ENCODE measurements around the gene DGKI. TPM values are rescaled to one million over a fixed set of nuclear protein-coding genes. Genes with fewer than 3 reads are reported as not detected.
"Not testable (repeated sequence)": the region's sequence is repeated elsewhere in the genome, so short reads cannot be mapped to it uniquely, and the experiment has no call there.

The DGKI gene
- polyA plus RNA-seq, 4 donors, result 0.35 to 0.54 TPM; not detected in 2

DNA sequence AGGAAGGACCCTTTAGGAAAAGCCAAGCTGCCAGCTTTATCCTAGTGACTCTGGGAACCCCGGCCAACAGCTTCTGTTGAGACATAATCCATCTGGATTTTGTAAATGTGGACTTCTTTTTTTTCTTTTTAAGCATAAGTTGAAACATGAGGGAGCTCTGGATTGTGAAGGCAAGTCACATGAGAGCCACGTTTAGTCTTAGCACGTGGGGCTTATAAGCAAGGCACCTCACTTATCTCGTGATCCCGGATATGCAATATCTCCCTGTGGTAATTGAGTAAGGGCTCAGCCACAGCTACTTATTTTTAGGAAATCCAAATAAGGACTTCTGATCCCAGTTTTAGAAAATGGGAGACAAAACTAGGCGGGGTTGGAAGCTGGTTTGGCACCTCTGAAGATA lies 392.0 kb downstream of the DGKI start:
- peak overlapping the region in 1 of 3 donors; percentile 34 for H3K27ac ChIP-seq (ENCODE audit: low read depth in 1 of 3, low read length in 2 of 3)
- FAIRE-seq, result no peak
- no peaks in the 10 kb centered on the region for H3K4me1 ChIP-seq (ENCODE audit: control insufficient read depth in 3 of 3, insufficient read depth in 2 of 3, low read depth in 1 of 3, low read length in 2 of 3)

DNA sequence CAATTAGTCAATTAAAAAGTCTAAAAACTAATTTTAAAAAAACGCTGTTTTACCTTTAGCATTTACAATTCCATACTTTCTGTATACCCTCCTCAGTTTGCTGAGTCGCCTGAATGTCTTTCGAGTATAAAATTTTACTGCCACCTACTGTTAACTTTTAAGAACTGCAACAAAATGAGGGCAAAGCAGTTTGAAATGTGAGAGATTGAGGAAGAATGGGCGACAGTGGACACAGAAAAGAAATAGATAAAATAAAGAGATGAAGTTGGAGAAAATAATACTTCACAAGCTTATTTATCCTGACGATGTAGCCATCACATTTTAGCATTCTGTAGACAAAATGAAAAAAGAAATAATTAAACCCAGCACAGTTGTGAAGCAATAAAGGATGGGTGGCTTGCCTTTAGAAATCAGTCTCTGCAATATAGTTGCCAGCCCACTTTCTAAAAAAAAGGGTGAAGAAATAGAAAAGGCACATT lies 392.5 kb downstream of the DGKI start:
- H3K4me1 ChIP-seq (ENCODE audit: control insufficient read depth in 3 of 3, insufficient read depth in 2 of 3, low read depth in 1 of 3, low read length in 2 of 3), result no peaks in the 10 kb centered on the region
- DNase-seq, result peak; percentile 25 to 42
- no peaks in the 10 kb centered on the region for H3K36me3 ChIP-seq (ENCODE audit: control insufficient read depth in 3 of 3, insufficient read depth in 2 of 3, low read depth in 1 of 3, low read length in 3 of 3)
- H3K4me3 ChIP-seq (ENCODE audit: low read depth in 1 of 3, low read length in 3 of 3), result no peak overlapping the region
- 2 to 4% (median 3%) methylated on average over 5 of the region's 5 CpGs for WGBS, 3 donors
- no peaks in the 10 kb centered on the region for H3K27me3 ChIP-seq (ENCODE audit: control insufficient read depth in 3 of 3, insufficient read depth in 3 of 3, low read length in 3 of 3)
- peak overlapping the region in 1 of 3 donors; percentile 34 for H3K27ac ChIP-seq (ENCODE audit: low read depth in 1 of 3, low read length in 2 of 3)
- FAIRE-seq, result no peak
- H3K9me3 ChIP-seq (ENCODE audit: control insufficient read depth in 2 of 2, insufficient read depth in 1 of 2, low read depth in 1 of 2, low read length in 1 of 2), result no peaks in the 10 kb centered on the region

More for the DNA sequence above, 392.0 kb downstream of the DGKI start:
- peak in 1 of 2 donors; percentile 4 for DNase-seq
- 20 to 37% (median 33%) methylated on average over 6 of the region's 6 CpGs for WGBS, 3 donors
- Histone ChIP-seq H3K27me3 (ENCODE audit: control insufficient read depth in 3 of 3, insufficient read depth in 3 of 3, low read length in 3 of 3) (no peaks in the 10 kb centered on the region), H3K4me3 (ENCODE audit: low read depth in 1 of 3, low read length in 3 of 3) (no peak overlapping the region), H3K36me3 (ENCODE audit: control insufficient read depth in 3 of 3, insufficient read depth in 2 of 3, low read depth in 1 of 3, low read length in 3 of 3) (no peaks in the 10 kb centered on the region), H3K9me3 (ENCODE audit: control insufficient read depth in 2 of 2, insufficient read depth in 1 of 2, low read depth in 1 of 2, low read length in 1 of 2) (no peaks in the 10 kb centered on the region)

DNA sequence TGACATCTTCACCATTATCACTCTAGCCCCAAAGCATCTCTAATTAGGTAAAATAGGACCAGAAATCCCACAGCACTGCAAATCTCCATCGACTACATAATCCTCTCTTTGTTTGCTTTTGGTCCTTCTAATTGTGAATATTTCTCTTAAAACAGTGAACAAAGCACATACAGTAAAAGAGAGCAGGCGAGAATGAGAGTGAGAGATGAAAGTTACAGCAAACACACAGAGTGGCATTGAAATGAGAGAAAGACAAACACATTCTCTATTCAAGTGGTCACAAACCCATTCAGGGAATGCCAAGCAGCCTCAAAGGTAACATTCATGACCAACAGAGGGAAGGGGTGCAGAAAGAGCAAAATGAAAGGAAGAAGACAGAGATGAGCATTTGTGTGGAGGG lies 393.4 kb downstream of the DGKI start:
- Histone ChIP-seq H3K27ac (ENCODE audit: low read depth in 1 of 3, low read length in 2 of 3) (no peak overlapping the region), H3K4me1 (ENCODE audit: control insufficient read depth in 3 of 3, insufficient read depth in 2 of 3, low read depth in 1 of 3, low read length in 2 of 3) (no peaks in the 10 kb centered on the region), H3K36me3 (ENCODE audit: control insufficient read depth in 3 of 3, insufficient read depth in 2 of 3, low read depth in 1 of 3, low read length in 3 of 3) (no peaks in the 10 kb centered on the region), H3K4me3 (ENCODE audit: low read depth in 1 of 3, low read length in 3 of 3) (no peak overlapping the region), H3K9me3 (ENCODE audit: control insufficient read depth in 2 of 2, insufficient read depth in 1 of 2, low read depth in 1 of 2, low read length in 1 of 2) (no peaks in the 10 kb centered on the region), H3K27me3 (ENCODE audit: control insufficient read depth in 3 of 3, insufficient read depth in 3 of 3, low read length in 3 of 3) (no peaks in the 10 kb centered on the region)
- DNase-seq (no peak), FAIRE-seq (no peak)
- 43 to 69% (median 44%) methylated on average over 2 of the region's 2 CpGs for WGBS, 3 donors

DNA sequence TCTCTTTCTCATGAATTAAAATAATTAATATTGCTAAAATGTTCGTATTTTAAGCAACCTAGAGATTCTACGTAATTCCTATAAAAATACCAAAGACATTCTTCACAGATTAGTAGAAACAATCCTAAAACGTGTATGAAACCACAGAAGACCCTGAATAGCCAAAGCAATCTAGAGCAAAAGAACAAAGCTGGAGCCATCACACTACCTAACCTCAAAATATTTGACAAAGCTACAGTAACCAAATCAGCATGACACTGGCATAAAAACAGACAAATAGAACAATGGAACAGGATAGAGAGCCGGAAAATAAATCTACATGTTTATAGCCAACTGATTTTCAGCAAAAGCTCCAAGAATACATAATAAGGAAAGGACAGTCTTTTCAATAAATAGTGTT lies 397.8 kb downstream of the DGKI start:
- no peaks in the 10 kb centered on the region for H3K4me1 ChIP-seq (ENCODE audit: control insufficient read depth in 3 of 3, insufficient read depth in 2 of 3, low read depth in 1 of 3, low read length in 2 of 3)
- FAIRE-seq, result no peak
- no peak overlapping the region for H3K27ac ChIP-seq (ENCODE audit: low read depth in 1 of 3, low read length in 2 of 3)
- no peak for DNase-seq
- no peaks in the 10 kb centered on the region for H3K36me3 ChIP-seq (ENCODE audit: control insufficient read depth in 3 of 3, insufficient read depth in 2 of 3, low read depth in 1 of 3, low read length in 3 of 3)
- 66 to 83% (median 69%) methylated on average over 4 of the region's 4 CpGs for WGBS, 3 donors
- no peaks in the 10 kb centered on the region for H3K27me3 ChIP-seq (ENCODE audit: control insufficient read depth in 3 of 3, insufficient read depth in 3 of 3, low read length in 3 of 3)
- no peaks in the 10 kb centered on the region for H3K9me3 ChIP-seq (ENCODE audit: control insufficient read depth in 2 of 2, insufficient read depth in 1 of 2, low read depth in 1 of 2, low read length in 1 of 2)
- no peak overlapping the region for H3K4me3 ChIP-seq (ENCODE audit: low read depth in 1 of 3, low read length in 3 of 3)

DNA sequence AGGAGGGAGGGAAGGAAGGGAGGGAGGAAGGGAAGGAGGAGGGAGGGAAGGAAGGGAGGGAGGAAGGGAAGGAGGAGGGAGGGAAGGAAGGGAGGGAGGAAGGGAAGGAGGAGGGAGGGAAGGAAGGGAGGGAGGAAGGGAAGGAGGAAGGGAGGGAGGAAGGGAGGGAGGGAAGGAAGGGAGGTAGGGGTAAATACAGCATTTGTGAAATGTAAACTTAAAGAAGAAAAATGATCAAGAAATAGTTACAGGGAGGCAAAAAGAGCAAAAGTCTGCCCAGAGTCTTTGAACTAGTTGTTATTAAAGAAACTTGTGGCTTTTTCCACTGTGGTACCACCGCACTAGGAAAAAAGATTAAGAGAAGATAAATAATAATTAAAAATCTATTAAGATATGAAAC lies 398.2 kb downstream of the DGKI start:
- H3K27ac ChIP-seq (ENCODE audit: low read depth in 1 of 3, low read length in 2 of 3); H3K4me3 ChIP-seq (ENCODE audit: low read depth in 1 of 3, low read length in 3 of 3); FAIRE-seq; H3K36me3 ChIP-seq (ENCODE audit: control insufficient read depth in 3 of 3, insufficient read depth in 2 of 3, low read depth in 1 of 3, low read length in 3 of 3); H3K4me1 ChIP-seq (ENCODE audit: control insufficient read depth in 3 of 3, insufficient read depth in 2 of 3, low read depth in 1 of 3, low read length in 2 of 3); H3K27me3 ChIP-seq (ENCODE audit: control insufficient read depth in 3 of 3, insufficient read depth in 3 of 3, low read length in 3 of 3); H3K9me3 ChIP-seq (ENCODE audit: control insufficient read depth in 2 of 2, insufficient read depth in 1 of 2, low read depth in 1 of 2, low read length in 1 of 2); DNase-seq: not testable (repeated sequence)
- 91 to 96% (median 96%) methylated on average over 1 of the region's 1 CpG for WGBS, 3 donors

DNA sequence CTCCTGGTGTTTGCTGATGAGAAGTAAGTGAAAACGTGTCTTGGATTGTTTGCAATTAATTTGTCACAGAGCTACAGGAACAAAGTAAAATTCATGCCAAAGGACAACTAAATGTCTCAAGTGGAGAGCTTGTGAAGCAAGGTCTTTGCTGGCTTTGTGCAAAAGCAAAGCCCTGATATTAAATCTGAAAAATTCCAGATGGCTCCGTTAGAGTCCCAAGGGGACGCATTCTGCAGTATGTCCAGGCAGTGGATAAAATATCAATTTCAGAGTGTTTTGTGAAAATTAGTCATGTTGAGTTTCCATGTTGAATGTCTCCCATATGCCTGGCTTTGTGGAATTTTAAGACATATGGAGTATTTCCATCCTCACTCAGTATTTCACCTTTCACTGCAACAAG lies 400.7 kb downstream of the DGKI start:
- Histone ChIP-seq H3K27ac (ENCODE audit: low read depth in 1 of 3, low read length in 2 of 3) (no peak overlapping the region), H3K4me1 (ENCODE audit: control insufficient read depth in 3 of 3, insufficient read depth in 2 of 3, low read depth in 1 of 3, low read length in 2 of 3) (no peaks in the 10 kb centered on the region), H3K36me3 (ENCODE audit: control insufficient read depth in 3 of 3, insufficient read depth in 2 of 3, low read depth in 1 of 3, low read length in 3 of 3) (no peaks in the 10 kb centered on the region), H3K9me3 (ENCODE audit: control insufficient read depth in 2 of 2, insufficient read depth in 1 of 2, low read depth in 1 of 2, low read length in 1 of 2) (no peaks in the 10 kb centered on the region), H3K4me3 (ENCODE audit: low read depth in 1 of 3, low read length in 3 of 3) (no peak overlapping the region), H3K27me3 (ENCODE audit: control insufficient read depth in 3 of 3, insufficient read depth in 3 of 3, low read length in 3 of 3) (no peaks in the 10 kb centered on the region)
- 68 to 72% (median 70%) methylated on average over 3 of the region's 3 CpGs for WGBS, 3 donors
- DNase-seq (no peak), FAIRE-seq (no peak)

DNA sequence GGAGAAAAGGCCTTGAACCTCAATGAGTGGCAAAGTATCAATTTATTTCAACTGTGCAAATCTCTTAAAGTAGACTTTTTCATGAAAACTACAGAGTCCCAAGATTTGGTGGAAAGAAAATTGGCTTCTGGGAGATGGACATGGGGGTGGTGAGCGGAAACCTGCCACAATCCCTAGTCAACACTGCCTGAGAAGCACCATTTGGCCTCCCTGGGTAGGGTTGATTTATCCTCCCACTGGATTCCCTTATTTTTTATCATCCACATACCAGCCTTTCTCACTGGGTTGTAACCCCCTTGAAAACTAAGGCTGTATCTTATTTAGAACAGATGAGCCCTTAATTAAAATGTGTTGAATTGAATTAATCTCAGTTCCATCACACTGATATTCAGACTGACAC lies 401.5 kb downstream of the DGKI start:
- Histone ChIP-seq H3K4me1 (ENCODE audit: control insufficient read depth in 3 of 3, insufficient read depth in 2 of 3, low read depth in 1 of 3, low read length in 2 of 3) (no peaks in the 10 kb centered on the region), H3K27ac (ENCODE audit: low read depth in 1 of 3, low read length in 2 of 3) (no peak overlapping the region), H3K9me3 (ENCODE audit: control insufficient read depth in 2 of 2, insufficient read depth in 1 of 2, low read depth in 1 of 2, low read length in 1 of 2) (no peaks in the 10 kb centered on the region), H3K27me3 (ENCODE audit: control insufficient read depth in 3 of 3, insufficient read depth in 3 of 3, low read length in 3 of 3) (no peaks in the 10 kb centered on the region), H3K36me3 (ENCODE audit: control insufficient read depth in 3 of 3, insufficient read depth in 2 of 3, low read depth in 1 of 3, low read length in 3 of 3) (no peaks in the 10 kb centered on the region), H3K4me3 (ENCODE audit: low read depth in 1 of 3, low read length in 3 of 3) (no peak overlapping the region)
- 50 to 88% (median 57%) methylated on average over 1 of the region's 1 CpG for WGBS, 3 donors
- FAIRE-seq (no peak), DNase-seq (no peak)

DNA sequence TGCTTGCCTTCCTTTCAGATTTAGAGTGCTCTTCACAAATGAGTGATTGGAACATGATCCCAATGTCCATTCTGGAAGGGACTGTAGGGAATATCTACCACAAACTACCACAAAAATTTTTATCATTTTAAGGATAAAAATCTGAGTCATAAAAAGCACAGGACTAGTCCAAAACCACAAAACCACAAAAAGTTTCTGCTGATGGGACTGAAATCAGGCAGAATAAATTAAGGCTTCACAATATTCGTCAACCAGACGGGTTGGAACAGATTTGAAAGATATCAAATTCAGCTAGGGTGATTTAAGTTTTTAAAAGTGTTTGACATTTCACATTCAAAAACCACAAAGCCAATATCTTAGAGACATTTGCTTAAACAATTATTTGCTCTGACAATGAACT lies 403.2 kb downstream of the DGKI start:
- no peaks in the 10 kb centered on the region for H3K9me3 ChIP-seq (ENCODE audit: control insufficient read depth in 2 of 2, insufficient read depth in 1 of 2, low read depth in 1 of 2, low read length in 1 of 2)
- no peaks in the 10 kb centered on the region for H3K36me3 ChIP-seq (ENCODE audit: control insufficient read depth in 3 of 3, insufficient read depth in 2 of 3, low read depth in 1 of 3, low read length in 3 of 3)
- 44 to 48% (median 44%) methylated on average over 2 of the region's 2 CpGs for WGBS, 3 donors
- H3K27me3 ChIP-seq (ENCODE audit: control insufficient read depth in 3 of 3, insufficient read depth in 3 of 3, low read length in 3 of 3), result no peaks in the 10 kb centered on the region
- H3K27ac ChIP-seq (ENCODE audit: low read depth in 1 of 3, low read length in 2 of 3), result no peak overlapping the region
- DNase-seq (no peak), FAIRE-seq (no peak)
- no peaks in the 10 kb centered on the region for H3K4me1 ChIP-seq (ENCODE audit: control insufficient read depth in 3 of 3, insufficient read depth in 2 of 3, low read depth in 1 of 3, low read length in 2 of 3)
- H3K4me3 ChIP-seq (ENCODE audit: low read depth in 1 of 3, low read length in 3 of 3), result no peak overlapping the region

DNA sequence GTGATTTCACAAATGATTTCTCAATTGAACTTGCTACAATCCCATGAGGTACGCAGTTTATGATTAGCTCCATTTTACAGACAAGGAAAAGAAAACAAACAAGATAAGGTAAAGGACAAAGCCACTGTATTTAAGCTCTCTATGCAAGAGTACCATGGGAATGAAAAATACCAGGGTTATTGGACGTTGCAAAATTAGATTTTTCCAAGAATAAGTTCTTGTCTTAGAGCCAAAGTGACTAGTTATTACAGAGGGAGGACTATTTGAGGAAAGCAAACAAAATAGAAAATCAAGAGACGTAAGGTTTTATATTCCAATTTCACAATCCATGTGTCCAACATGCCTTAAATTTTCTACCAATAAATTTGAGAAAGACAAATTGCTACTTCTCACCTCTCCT lies 405.3 kb downstream of the DGKI start:
- no peak overlapping the region for H3K4me3 ChIP-seq (ENCODE audit: low read depth in 1 of 3, low read length in 3 of 3)
- WGBS, 3 donors, result 69 to 75% (median 73%) methylated on average over 3 of the region's 3 CpGs
- no peaks in the 10 kb centered on the region for H3K9me3 ChIP-seq (ENCODE audit: control insufficient read depth in 2 of 2, insufficient read depth in 1 of 2, low read depth in 1 of 2, low read length in 1 of 2)
- H3K27ac ChIP-seq (ENCODE audit: low read depth in 1 of 3, low read length in 2 of 3), result no peak overlapping the region
- H3K36me3 ChIP-seq (ENCODE audit: control insufficient read depth in 3 of 3, insufficient read depth in 2 of 3, low read depth in 1 of 3, low read length in 3 of 3), result no peaks in the 10 kb centered on the region
- FAIRE-seq (no peak), DNase-seq (no peak)
- no peaks in the 10 kb centered on the region for H3K27me3 ChIP-seq (ENCODE audit: control insufficient read depth in 3 of 3, insufficient read depth in 3 of 3, low read length in 3 of 3)
- no peaks in the 10 kb centered on the region for H3K4me1 ChIP-seq (ENCODE audit: control insufficient read depth in 3 of 3, insufficient read depth in 2 of 3, low read depth in 1 of 3, low read length in 2 of 3)
